Fibroblast of gingiva (primary cell): ENCODE measurements around the gene SRGAP2C.
"Not testable (repeated sequence)": the region's sequence is repeated elsewhere in the genome, so short reads cannot be mapped to it uniquely, and the experiment has no call there.

Experiments used
- DNase-seq: peaks from one replicate; pipeline ENCODE4 v3.0.0-alpha.2; 2011; ENCODE audit warnings: low read depth

The SRGAP2C gene

DNA sequence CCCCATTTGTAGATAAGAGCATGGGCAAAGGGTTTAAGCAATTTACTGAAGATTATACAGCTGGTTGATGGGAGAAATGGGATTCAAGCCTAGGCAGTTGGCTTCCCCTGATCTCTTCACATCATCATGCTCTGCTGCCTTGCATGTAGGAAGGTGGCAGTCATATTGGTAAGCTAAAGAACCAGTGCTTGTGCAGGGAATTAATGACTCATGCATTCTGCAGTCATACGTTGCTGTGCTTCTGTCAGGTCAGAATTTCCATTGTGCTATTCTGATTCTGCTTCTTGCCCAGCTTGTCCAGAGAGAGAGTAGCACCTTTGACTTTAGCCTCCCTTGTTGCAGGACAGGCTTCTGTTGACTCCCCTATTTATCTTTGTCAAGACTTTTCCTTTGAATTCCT lies 153.2 kb downstream of the SRGAP2C start:
- DNase-seq = not testable (repeated sequence)

DNA sequence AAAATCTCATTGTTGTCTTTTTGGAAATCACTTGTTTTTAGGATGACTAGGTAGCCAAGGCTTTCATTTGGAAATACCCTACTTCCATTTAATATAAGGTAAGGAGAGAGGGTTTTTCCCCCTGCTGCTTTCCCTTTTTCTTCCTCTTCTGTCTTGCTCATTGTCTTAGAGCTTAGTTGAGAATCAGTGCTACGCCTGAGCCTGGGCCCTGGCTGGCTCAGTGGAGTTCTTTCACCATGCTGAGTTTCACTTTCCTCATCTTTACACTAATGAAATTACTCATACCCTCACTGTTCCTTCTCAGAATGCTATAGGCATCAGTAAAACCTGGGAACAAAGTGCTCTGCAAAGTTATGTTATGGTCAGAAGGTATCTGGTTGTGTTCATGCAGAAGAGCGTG lies 154.8 kb downstream of the SRGAP2C start:
- not testable (repeated sequence) for DNase-seq

DNA sequence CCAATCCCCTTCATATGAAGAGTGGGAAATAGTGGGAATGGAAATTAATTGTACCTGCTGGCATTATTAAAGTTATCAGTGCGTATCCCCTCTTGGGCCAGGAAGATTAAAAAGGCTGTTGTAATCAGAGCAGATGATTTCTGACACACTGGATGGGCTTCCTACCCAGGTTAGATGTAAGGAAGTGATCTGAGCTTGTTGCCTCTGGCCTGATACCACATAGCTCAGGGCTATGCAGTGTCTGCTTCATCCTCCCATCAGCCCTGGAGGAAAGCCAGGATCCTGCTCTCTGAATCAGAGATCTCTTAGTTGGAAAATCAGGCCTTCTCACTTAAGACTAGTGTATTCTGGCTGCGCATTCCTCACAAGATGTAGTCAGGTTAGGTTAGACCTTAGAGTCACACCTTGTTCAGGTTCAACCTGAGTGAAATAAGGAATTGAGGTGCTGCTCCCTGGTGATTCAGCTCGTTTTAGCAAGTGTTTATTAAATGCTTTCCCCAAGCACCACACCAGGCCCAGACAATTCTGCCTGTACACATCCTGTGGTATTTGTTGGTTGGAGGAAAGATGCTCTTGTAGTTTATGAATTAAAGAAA lies 158.6 kb downstream of the SRGAP2C start:
- peak; percentile 8 for DNase-seq

DNA sequence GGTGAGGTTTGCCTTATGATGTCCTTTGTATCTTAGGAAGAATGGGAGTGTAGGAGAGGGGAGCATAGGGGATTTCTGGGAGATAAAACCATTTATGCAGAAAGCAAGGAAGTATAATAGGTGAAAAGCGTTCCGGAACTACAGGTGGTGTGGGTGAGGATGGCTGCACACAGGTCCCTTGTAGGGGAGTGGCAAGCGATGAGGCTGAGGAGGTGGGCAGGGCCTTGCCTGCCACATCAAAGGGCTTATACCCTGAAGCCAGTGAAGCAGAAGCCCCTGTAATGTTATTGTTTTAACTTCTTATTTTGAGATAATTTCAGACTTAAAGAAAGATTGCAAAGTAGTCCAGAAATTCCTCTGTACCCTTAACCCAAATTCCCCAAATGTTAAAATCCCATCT lies 159.6 kb downstream of the SRGAP2C start:
- DNase-seq = not testable (repeated sequence)

DNA sequence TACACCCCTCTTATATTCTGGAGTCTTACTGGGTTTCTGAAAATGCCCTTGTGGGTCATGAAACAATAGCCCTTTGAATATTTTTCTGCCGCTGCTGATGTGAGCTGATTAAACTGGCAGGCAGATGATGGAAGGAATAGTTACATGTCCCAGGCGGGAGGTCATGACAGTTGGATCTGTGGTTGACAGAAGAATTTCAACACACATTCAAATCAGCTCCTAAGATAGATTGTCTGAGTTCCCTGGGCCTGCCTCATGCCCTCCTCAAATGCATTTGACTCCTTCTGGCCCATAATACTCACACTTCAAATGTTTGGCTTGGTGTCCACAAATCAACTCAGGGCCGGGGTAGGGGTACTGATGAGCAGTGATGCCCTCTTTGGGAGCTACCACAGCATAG lies 161.9 kb downstream of the SRGAP2C start:
- DNase-seq = not testable (repeated sequence)

DNA sequence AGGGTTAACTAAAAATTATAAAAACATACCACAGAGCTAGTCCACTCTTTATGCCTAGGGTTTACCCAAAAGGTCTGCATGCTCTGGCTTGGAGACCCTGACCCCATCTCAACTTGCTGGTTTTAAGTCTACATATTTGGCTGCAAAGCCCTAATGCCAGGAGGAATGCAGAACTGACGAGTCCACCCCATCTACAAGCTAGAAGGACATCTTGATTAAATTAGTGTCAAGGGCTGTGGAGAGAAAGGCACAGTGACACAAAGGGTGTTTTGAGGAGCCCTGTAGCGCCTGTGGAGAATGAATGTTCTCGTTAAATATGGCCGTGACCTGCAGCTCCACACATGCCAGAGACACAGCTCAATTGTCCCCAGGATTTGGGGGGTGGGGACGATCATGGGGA lies 162.7 kb downstream of the SRGAP2C start:
- DNase-seq = peak; percentile 37

DNA sequence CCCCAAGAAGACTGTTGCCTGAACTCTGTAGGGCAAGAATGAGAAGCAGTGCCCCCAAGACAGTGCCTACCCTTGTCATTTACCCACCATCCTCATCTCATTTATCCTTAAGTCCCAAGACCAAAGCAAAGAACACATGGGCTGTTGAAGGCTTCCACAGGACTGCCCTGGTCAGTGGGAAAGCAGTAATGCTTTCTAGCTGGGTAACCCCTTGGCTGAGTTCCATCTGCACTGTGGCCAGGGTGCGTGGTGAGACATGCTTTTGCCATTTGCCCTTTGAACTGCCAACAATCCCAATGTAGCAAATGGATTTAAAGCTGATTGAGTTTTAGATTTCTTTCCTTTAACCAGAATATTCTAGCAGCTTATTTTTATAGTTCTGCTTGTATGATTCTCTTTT lies 163.3 kb downstream of the SRGAP2C start:
- not testable (repeated sequence) for DNase-seq

DNA sequence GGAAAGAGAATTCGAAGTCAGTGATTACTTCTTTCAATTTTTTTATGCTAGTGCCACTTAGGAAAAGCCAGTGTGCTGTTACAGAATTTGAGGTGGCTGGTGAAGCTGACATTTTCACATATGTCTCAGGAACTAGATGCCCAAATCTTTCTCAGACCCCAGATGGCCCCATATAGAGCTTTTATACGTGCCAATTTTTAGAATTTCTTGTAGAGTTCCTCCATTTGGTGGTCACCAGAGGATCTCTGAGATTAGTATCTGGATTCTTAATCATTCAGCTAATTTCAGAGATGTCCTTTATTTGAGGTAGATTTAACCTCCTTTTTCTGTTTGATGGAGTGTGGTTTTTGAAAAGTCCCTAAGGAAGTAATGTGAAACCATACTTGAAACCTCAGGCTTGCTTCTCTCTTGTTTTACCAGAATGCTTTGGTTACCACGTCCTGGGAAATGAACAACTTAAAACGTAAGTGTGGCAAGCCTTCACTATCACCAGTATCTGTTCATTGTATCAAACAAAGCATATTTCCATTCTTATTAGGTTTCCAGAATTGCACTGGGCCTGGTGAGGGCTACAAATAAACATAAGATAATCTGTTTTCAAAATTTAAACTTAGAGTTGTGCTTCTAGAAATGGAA lies 164.7 kb downstream of the SRGAP2C start:
- DNase-seq = not testable (repeated sequence)

DNA sequence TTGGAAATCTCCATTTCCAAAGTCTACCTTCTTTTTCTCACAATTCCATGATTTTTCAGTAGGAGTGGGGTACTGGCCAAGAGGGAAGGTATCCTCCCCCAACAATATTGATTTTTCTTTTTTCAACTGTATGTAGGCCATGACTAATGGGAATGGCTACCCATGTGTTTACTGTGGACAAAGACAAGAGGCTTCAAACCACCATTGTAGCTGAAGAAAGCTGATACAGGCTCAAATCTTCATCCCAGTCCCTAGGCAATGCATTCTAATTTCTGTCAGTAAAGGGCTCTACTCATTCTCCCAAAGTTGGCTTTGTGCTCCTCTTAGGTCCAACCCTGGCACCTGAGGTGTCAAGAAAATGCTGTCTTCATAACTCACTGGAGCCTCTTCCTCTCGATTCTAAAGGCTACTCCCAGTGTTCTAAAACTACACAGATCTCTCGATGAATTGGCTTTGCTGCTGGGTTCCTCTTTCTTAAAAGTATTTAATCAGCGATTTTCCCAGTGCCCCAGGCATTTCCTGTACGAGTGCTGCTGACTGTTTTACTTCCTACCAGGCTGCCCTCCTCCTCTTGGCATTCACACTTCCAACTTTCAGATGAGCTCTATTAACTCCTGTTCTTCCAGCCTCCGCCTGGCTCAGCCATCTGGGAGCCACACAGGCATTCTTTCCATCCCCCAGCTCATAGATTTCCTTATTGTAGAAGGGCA lies 171.1 kb downstream of the SRGAP2C start:
- DNase-seq = not testable (repeated sequence)

DNA sequence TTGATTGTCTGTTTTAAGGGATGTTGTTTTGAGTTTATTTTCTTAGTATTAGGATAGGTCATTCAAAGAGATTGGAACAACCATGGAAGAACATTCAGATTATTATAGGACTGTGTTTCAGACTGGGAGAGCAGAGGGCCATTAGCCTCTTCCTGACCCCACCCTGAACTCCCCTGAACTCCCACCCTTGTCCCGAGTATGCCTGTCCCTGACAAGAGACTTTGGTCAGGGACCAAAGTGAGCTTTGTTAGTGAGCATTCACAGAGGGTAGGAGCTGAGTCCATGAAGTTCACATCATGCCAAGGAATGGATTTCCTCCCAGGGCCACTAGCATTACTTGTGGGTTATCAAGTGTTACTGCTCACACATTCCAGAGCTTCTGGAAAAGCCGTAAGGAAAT lies 172.0 kb downstream of the SRGAP2C start:
- DNase-seq = not testable (repeated sequence)

DNA sequence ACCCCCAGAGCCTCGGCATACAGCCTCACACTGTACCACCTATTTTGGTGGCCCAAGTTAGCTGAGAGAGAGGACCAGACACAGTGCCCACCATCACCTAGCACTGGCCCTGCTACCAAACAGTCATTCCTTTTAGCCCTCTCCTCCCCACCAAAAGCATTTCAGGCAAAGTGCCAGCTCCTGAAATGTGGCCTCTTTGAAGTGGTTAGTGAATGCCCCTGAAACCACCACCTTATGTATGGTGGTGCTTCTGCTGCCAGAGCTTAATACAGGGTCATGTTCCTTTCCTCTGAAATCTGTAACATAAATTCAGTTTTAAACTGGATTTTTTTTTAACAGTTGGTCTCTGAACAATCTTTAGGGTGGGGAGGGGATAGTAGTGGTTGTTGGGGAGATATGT lies 175.8 kb downstream of the SRGAP2C start:
- not testable (repeated sequence) for DNase-seq

DNA sequence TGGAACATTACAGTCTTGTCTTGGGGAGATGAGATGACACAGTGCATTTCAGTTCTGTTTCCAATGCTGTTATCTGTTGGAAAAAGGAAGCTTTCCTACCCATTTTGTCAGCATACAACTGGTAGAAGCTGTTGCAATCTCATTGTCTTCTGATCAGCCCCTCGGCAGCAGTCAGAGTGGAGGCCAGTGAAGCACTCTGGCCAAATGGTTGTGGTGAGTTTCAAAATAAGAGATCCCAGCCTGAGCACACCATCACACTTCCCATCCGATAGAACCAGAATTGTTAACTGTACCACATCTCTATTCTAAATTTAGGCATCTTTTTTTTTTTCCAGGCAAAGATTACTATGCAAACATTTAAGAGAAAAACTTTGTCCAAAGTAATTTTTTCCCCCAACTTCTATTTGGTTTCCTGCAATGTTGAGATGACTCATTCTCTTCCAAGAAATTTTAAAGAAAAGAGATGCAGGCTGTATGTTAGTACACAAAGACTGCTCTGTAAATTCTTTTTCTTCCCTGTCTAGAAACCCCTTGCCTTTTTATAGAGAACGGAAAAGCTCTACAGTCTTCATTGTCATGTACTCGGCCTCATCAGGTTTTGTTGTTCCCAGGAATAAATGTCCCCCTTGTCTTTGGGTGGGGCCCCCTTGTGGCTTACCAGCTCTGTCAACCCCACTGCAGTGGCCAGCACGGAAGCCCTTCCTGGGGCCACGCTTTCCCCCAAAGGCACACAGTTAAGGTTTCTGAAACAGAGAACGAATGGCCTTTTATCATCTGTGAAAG lies 176.9 kb downstream of the SRGAP2C start:
- not testable (repeated sequence) for DNase-seq

DNA sequence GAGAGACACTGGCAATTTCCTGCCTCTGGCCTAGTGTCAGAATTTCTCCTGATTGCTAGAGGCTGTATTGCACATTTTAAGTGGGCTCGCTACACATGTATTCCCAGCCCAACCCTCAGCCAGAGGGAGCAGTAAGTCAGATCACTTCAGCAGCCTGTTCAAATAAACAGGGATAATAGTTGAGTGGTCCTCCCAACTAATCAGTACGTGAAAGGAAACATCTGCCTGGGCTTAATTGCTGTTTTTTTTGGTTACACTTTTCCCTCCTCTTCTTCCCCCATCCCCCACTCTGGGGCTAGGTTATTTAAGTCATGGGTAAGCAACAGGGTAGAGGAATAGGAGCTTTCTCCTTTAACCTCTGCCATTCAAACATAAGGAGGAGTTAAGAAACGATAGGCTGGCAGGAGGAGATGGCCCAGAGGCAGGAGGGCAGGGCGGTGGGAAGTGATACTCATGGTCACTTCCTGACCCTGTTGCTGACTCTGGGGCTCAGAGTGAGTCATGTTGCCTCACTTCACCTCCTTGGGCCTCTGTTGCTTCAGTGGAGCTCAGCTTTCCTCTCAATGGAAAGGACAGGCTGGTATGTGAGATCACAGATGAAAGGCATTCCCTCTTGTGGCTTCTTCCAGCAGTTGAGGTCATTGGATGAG lies 177.6 kb downstream of the SRGAP2C start:
- DNase-seq = not testable (repeated sequence)

DNA sequence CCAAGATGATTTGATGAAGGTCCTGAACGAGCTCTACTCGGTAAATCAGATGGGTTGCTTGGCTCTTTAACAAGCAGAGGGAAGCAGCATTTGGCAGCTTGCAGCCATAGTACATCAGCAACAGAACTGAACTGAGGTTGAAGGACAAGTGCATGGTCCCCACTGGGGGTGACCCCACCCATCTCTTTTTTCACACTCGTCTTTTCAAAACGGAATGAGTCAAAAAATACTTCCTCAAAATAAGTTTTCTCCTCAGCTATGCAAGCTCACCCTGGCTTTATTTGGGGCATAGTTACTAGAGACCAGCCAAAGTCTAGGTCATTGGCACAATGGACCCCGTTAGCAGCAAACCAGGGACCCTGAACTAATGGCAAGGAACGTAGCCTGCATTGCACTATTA lies 180.5 kb downstream of the SRGAP2C start:
- not testable (repeated sequence) for DNase-seq

DNA sequence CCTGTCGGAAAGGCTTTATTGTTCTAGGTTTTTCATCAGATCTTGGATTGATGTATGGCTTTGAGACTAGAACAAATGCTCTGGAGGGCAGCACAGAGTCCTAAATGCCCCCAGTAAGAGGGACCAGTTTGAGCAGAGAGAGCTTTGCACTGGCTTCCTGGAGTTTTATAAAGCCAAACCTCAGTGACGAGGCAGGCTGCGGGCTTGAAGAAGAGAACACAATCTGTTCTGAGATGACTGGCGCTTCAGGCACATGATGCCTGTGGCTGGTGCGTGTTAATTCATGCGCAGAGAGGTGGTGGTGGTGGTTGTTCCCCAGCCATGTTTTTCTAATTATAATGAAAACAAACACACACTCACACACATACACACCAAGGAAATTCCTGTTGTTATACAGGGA lies 180.9 kb downstream of the SRGAP2C start:
- DNase-seq = peak; percentile 79

DNA sequence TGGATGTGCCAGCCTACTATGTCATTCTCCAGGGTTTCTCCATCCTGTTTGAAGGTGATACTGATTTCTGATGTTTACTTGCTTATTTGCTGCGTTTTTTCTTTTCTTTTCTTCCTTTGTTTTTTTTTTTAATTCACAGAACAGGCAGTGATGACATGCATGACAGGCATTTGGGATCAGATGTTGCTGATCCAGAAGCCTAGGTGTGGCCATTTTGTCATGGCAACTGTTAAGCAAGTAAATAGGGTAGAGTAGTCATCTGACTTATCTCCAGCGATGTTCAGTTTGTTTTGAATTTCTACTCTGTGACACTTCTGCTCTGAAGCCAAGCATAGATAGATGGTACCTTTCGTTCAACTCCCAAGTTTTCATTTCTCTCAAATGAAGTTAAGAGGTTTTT lies 181.4 kb downstream of the SRGAP2C start:
- DNase-seq = peak; percentile 6

DNA sequence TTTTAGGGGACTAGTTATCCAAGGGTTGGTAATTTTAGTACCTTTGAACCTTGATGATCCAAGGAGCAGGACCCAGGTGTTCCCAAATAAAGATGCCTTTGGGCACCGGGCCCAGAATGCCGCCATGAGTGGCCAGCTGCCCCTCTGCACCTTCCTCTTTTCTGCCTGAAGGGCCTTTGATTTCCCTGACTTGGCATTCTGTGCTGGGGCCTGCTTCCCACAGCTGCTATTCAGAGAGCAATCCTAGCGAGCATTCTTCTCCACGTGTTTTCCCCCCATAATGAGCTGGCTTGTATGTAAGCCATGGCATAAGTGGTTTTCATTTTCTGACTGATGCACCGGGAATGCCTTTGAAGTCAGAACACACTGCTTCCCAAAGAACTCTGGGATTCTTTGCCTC lies 184.1 kb downstream of the SRGAP2C start:
- not testable (repeated sequence) for DNase-seq

DNA sequence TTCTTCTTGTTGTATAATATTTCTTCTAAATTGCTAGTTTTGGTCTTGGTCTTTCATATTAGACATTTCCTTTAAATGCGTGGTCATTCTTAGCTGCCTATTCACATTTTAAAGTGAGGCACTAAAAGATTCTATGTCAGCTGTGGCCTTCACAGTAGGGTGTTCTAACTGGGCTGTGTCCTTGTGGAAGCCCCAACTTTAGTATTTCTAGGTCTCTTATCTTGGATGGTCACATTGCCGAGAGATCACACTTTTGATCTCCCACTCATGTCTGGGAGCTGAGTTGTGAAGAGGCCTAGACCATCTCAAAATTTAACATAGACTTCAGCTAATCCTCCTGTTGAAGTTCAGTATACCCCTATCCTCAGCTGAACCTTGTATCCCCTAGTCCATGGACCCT lies 185.2 kb downstream of the SRGAP2C start:
- DNase-seq = not testable (repeated sequence)

DNA sequence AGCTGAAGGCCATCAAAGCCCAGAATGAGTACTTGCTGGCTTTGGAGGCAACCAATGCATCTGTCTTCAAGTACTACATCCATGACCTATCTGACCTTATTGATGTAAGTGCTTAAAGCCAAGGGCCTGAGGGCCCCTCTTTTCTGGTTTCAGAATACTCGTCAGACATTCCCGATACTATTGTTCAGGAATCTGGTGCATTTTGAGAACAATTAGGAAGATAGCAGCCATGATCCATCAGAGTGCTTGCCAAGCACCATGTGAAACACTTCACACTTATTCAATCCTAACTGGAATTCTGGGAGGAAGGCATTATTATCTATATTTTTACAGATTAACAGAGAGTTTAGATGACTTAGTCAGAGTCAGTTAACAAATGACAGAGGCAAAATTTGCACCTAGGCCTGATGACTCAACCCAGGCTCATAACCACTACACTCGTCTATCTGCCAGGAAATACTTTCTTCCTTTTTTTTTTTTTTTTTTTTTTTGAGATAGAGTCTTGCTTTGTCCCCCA lies 190.1 kb downstream of the SRGAP2C start:
- not testable (repeated sequence) for DNase-seq

DNA sequence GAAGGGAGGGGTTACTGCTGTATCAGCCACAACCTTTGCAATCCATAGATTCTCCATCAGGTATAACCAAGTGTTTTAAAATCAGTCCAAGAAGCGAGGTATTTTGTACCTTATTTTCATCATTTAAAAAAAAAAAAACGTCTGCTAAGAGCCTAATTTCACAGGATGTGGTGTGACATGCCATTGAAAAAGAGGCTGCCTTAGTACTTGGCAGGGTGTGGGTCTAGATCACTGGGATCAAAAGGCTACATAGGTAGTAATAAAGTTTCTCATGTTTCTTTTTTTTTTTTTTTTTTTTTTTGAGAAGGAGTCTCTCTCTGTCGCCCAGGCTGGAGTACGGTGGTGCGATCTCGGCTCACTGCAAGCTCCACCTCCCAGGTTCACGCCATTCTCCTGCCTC lies 192.2 kb downstream of the SRGAP2C start:
- not testable (repeated sequence) for DNase-seq

DNA sequence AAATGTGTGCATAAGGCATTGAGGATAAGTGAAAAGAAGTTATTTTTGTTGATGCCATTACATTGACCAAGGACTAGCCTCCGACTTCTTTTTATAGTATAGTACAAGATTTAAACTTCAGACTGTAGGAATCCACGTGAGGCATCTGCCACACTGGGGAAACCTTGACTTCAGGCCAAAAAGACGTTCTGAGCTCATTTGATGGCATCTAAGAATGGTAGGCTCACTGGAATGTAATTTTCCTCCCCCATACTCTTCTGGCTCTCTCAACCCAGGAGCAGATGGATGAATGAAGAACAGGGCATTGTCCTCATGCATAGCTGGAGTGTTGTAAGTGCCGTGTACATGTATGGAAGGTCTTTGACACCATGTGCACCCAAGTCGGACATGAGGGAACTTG lies 194.0 kb downstream of the SRGAP2C start:
- not testable (repeated sequence) for DNase-seq

DNA sequence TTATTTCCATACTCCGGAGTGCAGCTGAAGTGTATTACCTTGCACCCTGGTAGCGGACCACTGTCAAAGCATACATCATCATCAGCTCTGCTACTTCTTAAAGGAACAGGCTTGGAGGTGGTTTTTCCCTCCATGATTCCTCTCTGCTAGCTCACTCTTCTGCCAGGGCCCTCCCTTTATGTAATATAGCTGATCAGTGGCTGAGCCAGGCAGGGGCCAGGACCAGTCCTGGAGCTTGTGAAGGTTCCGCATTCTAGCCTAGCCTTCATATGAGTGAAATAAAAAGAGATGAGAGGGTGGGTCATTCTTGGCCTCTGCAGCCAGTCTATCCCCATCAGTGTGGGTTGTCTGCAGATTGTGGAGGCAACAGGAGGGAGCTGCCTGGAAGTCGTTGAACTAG lies 200.0 kb downstream of the SRGAP2C start:
- not testable (repeated sequence) for DNase-seq
